ENCODE data around the gene DYNLT2.

DYNLT2 gene

DNA sequence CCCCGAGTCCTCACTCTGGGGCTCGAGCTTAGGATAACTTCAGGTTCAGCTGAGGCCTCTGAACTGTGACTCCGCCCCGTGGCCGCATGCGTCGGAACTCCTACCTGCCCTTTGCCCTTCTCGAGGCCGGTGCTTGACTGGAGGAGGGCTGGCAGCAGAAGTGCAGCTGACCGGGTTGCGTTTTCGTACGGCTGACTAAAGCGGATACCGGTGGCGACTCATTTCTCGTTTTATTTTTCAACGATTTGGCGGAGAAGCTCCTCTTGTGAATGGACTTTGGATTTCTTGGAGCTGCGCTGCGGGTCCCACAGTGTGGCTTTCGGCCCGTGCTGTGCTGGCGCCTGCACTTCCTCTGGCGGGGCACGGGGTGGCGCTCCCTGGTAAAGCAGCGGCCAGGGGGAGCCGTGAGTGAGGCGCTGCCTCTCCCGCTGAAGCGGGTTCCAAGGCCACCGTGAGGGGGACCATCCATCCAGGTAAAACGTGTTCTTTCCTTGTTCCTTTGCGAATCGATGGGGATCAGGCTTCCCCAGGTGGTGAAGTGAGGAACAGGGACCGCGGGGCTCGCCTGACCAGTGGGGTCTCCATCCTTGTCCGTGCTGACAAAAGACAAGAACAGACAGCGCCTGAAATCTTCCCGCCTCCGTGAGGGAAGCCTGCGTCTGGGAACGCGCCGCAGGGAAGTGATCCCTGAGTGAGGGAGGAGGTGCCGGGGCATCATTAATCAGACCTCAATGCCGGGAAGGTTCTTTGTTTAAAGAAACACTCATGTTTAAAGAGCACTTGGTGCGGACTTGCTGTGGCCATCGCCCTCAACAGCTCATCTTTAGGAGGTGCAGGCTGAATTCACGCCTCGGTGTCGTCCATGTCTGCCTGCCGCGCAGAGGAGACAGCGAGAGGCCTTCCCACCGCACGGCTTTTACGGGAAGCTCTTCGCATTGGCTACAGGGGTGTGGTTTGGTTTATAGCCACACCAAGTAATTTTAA, 38.9 kb upstream of the DYNLT2 start:
- Histone ChIP-seq H3K36me3 (ENCODE audit: control insufficient read depth, low read depth, low read length) (no peaks in the 10 kb centered on the region), H3K27ac (ENCODE audit: low read length) (no peak overlapping the region), H3K4me1 (ENCODE audit: control insufficient read depth, low read depth, low read length) (no peaks in the 10 kb centered on the region), H3K9ac (ENCODE audit: low read length) (peak overlapping the region; percentile 41), H3K4me3 (ENCODE audit: low read length) (peak overlapping the region; percentile 62), H3K27me3 (ENCODE audit: control insufficient read depth, insufficient read depth, low read length) (peaks cover 19% of the 10 kb centered on the region), H3K9me3 (ENCODE audit: control insufficient read depth, low read depth, low read length) (no peaks in the 10 kb centered on the region)

DNA sequence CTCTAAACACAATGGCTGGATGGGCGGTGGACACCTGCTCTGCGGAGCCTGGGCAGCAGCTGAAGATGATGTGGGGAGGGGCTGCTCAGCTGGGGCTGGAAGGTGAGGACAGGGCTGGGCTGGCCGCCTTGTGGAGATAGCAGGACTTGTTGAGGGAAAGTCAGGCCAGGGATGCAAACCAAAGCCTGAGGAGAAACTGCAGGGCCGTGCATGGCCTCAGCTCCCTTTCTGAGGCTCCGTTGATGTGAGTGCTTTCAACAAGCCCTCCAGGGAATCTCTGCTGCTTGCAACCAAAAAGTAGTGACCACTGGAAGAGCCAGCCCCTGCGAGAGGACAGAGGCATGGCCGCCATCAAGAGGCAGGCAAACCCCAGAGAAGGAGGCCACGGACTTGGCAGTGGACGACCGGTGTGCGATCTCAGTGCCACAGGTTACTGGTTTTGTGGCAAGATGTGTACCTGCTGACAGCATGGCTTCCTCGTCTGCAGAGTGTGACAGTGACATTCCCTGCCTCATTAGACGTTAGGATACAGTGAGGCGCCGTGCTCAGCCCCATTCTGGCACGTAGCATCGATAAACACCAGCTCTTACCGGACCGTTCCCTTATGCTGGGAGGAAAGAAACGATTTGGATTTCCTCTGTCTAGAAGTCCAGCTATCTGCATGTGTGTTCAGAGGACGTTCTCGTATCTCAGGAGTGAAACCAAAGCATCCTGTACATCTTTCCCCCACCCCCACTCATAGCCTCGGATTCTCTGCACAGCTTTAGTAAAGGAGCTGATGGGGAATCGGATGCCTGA, 38.0 kb upstream of the DYNLT2 start:
- Histone ChIP-seq H3K27ac (ENCODE audit: low read length) (no peak overlapping the region), H3K9ac (ENCODE audit: low read length) (peak overlapping the region; percentile 41)

DNA sequence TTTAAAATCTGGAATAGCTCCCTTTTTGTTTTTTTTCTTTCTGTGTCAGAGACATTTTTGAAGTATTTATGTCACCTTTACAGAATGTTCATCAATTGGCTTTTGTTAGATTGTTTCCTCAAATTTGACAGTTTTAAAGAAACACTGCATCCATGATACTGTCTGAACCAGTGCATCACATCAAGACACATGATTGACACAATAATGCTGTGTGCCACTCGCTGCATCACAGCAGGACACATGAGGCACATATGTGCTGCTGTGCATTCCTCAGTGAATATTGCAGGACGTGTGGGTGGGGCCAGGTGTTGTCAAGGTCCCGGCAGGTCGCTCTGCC, 37.4 kb upstream of the DYNLT2 start:
- Histone ChIP-seq H3K9ac (ENCODE audit: low read length) (no peak overlapping the region), H3K27ac (ENCODE audit: low read length) (no peak overlapping the region), H3K9me3 (ENCODE audit: control insufficient read depth, low read depth, low read length) (no peaks in the 10 kb centered on the region), H3K27me3 (ENCODE audit: control insufficient read depth, insufficient read depth, low read length) (peaks cover 19% of the 10 kb centered on the region), H3K36me3 (ENCODE audit: control insufficient read depth, low read depth, low read length) (no peaks in the 10 kb centered on the region), H3K4me3 (ENCODE audit: low read length) (no peak overlapping the region), H3K4me1 (ENCODE audit: control insufficient read depth, low read depth, low read length) (no peaks in the 10 kb centered on the region)

More for the DNA sequence above, 38.0 kb upstream of the DYNLT2 start:
- Histone ChIP-seq H3K36me3 (ENCODE audit: control insufficient read depth, low read depth, low read length) (no peaks in the 10 kb centered on the region), H3K4me1 (ENCODE audit: control insufficient read depth, low read depth, low read length) (no peaks in the 10 kb centered on the region), H3K4me3 (ENCODE audit: low read length) (peak overlapping the region; percentile 62), H3K27me3 (ENCODE audit: control insufficient read depth, insufficient read depth, low read length) (peaks cover 19% of the 10 kb centered on the region), H3K9me3 (ENCODE audit: control insufficient read depth, low read depth, low read length) (no peaks in the 10 kb centered on the region)

- H3K9ac ChIP-seq (ENCODE audit: low read length) = no peak overlapping the region
- peaks cover 19% of the 10 kb centered on the region for H3K27me3 ChIP-seq (ENCODE audit: control insufficient read depth, insufficient read depth, low read length)
- H3K4me1 ChIP-seq (ENCODE audit: control insufficient read depth, low read depth, low read length) = no peaks in the 10 kb centered on the region
- no peak overlapping the region for H3K27ac ChIP-seq (ENCODE audit: low read length)
- H3K4me3 ChIP-seq (ENCODE audit: low read length) = no peak overlapping the region
- H3K9me3 ChIP-seq (ENCODE audit: control insufficient read depth, low read depth, low read length) = no peaks in the 10 kb centered on the region
- no peaks in the 10 kb centered on the region for H3K36me3 ChIP-seq (ENCODE audit: control insufficient read depth, low read depth, low read length)
Measured at GRCh38 chr6:169787797-169788196, 36.4 kb upstream of the DYNLT2 start.

- no peak overlapping the region for H3K9ac ChIP-seq (ENCODE audit: low read length)
Measured at GRCh38 chr6:169786349-169786748, 35.0 kb upstream of the DYNLT2 start.

DNA sequence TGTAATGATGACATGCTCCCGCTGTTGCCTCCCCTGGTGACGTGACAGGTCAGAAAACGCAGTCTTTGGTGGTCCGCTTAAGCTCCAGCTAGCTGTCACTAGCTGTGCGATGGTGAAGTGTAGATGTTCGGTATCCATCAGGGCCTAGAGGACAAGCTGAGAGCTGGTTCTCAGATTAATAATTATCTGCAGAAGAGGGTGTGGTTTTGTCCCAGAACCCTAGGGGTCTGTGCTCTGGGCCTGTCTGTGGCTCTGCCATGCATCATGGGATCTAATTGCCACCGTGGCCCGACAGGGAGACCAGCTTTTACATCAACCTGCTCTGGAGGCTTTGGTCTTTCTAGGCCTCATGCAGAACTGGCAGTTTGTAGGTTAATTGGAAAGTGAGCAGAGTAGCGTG, 34.2 kb upstream of the DYNLT2 start:
- no peaks in the 10 kb centered on the region for H3K4me1 ChIP-seq (ENCODE audit: control insufficient read depth, low read depth, low read length)
- no peaks in the 10 kb centered on the region for H3K9me3 ChIP-seq (ENCODE audit: control insufficient read depth, low read depth, low read length)
- no peak overlapping the region for H3K4me3 ChIP-seq (ENCODE audit: low read length)
- no peak overlapping the region for H3K27ac ChIP-seq (ENCODE audit: low read length)
- H3K9ac ChIP-seq (ENCODE audit: low read length) = no peak overlapping the region
- no peaks in the 10 kb centered on the region for H3K36me3 ChIP-seq (ENCODE audit: control insufficient read depth, low read depth, low read length)
- H3K27me3 ChIP-seq (ENCODE audit: control insufficient read depth, insufficient read depth, low read length) = peaks cover 10% of the 10 kb centered on the region

More at GRCh38 chr6:169786349-169786748, 35.0 kb upstream of the DYNLT2 start:
- H3K36me3 ChIP-seq (ENCODE audit: control insufficient read depth, low read depth, low read length) = no peaks in the 10 kb centered on the region
- H3K4me3 ChIP-seq (ENCODE audit: low read length) = no peak overlapping the region
- no peak overlapping the region for H3K27ac ChIP-seq (ENCODE audit: low read length)
- H3K9me3 ChIP-seq (ENCODE audit: control insufficient read depth, low read depth, low read length) = no peaks in the 10 kb centered on the region
- H3K27me3 ChIP-seq (ENCODE audit: control insufficient read depth, insufficient read depth, low read length) = peaks cover 18% of the 10 kb centered on the region
- no peaks in the 10 kb centered on the region for H3K4me1 ChIP-seq (ENCODE audit: control insufficient read depth, low read depth, low read length)

DNA sequence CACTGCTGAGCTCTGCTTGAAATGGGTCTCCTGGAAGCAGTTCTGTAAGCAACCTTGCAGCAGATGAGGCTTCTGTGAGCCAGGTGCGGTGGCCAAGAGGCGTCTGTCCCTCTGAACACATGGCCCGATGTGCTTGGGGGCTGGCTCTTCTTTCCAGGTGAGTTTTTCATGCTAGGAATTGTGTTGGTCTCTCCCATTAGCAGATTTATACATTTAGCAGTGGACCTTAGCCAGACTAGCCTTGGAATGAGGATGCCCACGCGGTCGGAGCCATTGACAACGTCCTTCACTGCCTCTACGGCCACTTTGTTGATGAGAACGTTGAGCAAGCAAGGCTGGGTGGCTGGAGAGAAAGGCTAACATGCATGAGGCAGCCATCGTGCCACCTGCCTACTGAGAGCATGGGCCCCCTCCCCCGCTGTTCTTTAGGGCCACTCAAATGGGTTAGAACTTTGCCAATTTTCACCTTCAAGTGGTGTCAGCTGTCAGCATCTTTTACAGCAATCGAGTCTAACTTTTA, 33.5 kb upstream of the DYNLT2 start:
- peaks cover 10% of the 10 kb centered on the region for H3K27me3 ChIP-seq (ENCODE audit: control insufficient read depth, insufficient read depth, low read length)
- H3K4me1 ChIP-seq (ENCODE audit: control insufficient read depth, low read depth, low read length) = no peaks in the 10 kb centered on the region
- no peaks in the 10 kb centered on the region for H3K36me3 ChIP-seq (ENCODE audit: control insufficient read depth, low read depth, low read length)
- no peak overlapping the region for H3K27ac ChIP-seq (ENCODE audit: low read length)
- no peak overlapping the region for H3K9ac ChIP-seq (ENCODE audit: low read length)
- no peaks in the 10 kb centered on the region for H3K9me3 ChIP-seq (ENCODE audit: control insufficient read depth, low read depth, low read length)
- H3K4me3 ChIP-seq (ENCODE audit: low read length) = no peak overlapping the region

DNA sequence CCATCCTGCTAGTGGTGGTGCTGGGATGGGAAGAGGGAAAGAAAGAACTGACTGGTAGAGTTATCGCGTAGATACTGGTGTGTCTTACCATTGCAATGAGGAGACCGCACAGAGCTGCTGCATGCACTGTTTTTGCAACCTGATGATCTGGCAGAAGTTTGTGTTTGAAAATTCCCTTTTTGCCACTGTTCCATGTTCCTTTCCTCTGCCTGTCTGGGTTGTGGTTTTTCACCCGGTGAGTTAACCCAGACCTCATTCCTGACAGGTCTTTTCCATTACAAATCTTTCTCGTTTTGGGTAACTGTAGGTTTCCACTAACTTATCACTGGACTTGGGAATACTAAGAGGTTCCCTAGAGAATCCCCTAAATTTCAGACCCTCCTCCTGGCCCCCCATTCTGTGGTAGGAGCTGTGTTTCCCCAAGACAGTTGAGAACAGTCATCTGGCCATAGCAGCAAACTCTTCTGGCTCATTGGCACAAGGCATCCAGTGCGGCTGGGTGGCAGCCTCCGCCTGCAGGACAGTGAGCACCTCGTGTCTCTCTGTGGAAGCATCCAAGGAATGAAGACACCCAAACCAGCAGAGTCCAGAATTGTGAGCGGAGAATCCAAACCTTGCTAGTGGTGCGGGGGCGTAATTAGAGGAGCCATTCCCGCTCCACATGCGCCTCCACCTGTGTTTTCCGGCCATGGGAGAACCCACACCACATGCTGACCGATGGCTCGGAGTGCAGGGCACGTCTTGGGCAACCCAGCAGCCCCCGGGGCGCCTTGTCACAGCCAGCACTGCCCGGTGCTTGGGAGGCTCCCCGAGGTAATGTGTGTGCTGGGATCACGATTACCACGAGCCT, 32.8 kb upstream of the DYNLT2 start:
- peaks cover 4% of the 10 kb centered on the region for H3K27me3 ChIP-seq (ENCODE audit: control insufficient read depth, insufficient read depth, low read length)
- H3K9me3 ChIP-seq (ENCODE audit: control insufficient read depth, low read depth, low read length) = no peaks in the 10 kb centered on the region
- no peaks in the 10 kb centered on the region for H3K4me1 ChIP-seq (ENCODE audit: control insufficient read depth, low read depth, low read length)
- H3K27ac ChIP-seq (ENCODE audit: low read length) = no peak overlapping the region
- H3K4me3 ChIP-seq (ENCODE audit: low read length) = no peak overlapping the region
- no peak overlapping the region for H3K9ac ChIP-seq (ENCODE audit: low read length)
- no peaks in the 10 kb centered on the region for H3K36me3 ChIP-seq (ENCODE audit: control insufficient read depth, low read depth, low read length)

GRCh38 chr6:169783401-169783800, 32.0 kb upstream of the DYNLT2 start:
- Histone ChIP-seq H3K27me3 (ENCODE audit: control insufficient read depth, insufficient read depth, low read length) (no peaks in the 10 kb centered on the region), H3K4me3 (ENCODE audit: low read length) (no peak overlapping the region), H3K36me3 (ENCODE audit: control insufficient read depth, low read depth, low read length) (no peaks in the 10 kb centered on the region), H3K27ac (ENCODE audit: low read length) (no peak overlapping the region), H3K4me1 (ENCODE audit: control insufficient read depth, low read depth, low read length) (no peaks in the 10 kb centered on the region), H3K9ac (ENCODE audit: low read length) (no peak overlapping the region), H3K9me3 (ENCODE audit: control insufficient read depth, low read depth, low read length) (no peaks in the 10 kb centered on the region)

- Histone ChIP-seq H3K9ac (ENCODE audit: low read length) (no peak overlapping the region), H3K4me3 (ENCODE audit: low read length) (no peak overlapping the region), H3K9me3 (ENCODE audit: control insufficient read depth, low read depth, low read length) (no peaks in the 10 kb centered on the region), H3K4me1 (ENCODE audit: control insufficient read depth, low read depth, low read length) (no peaks in the 10 kb centered on the region), H3K27me3 (ENCODE audit: control insufficient read depth, insufficient read depth, low read length) (no peaks in the 10 kb centered on the region), H3K27ac (ENCODE audit: low read length) (no peak overlapping the region), H3K36me3 (ENCODE audit: control insufficient read depth, low read depth, low read length) (no peaks in the 10 kb centered on the region)
Measured at GRCh38 chr6:169782966-169783365, 31.6 kb upstream of the DYNLT2 start.

- no peak overlapping the region for H3K4me3 ChIP-seq (ENCODE audit: low read length)
- H3K27ac ChIP-seq (ENCODE audit: low read length) = no peak overlapping the region
- no peaks in the 10 kb centered on the region for H3K4me1 ChIP-seq (ENCODE audit: control insufficient read depth, low read depth, low read length)
- no peaks in the 10 kb centered on the region for H3K9me3 ChIP-seq (ENCODE audit: control insufficient read depth, low read depth, low read length)
- H3K36me3 ChIP-seq (ENCODE audit: control insufficient read depth, low read depth, low read length) = no peaks in the 10 kb centered on the region
- H3K27me3 ChIP-seq (ENCODE audit: control insufficient read depth, insufficient read depth, low read length) = no peaks in the 10 kb centered on the region
- H3K9ac ChIP-seq (ENCODE audit: low read length) = no peak overlapping the region
Measured at GRCh38 chr6:169780571-169781091, 29.3 kb upstream of the DYNLT2 start.
